GF-D8 (cell line): ENCODE measurements around the gene FXYD5.

Source experiments
- DNase-seq: peaks from one replicate; lab custom pipeline; 2025; lab: John Stamatoyannopoulos, UW

FXYD5 gene

DNA sequence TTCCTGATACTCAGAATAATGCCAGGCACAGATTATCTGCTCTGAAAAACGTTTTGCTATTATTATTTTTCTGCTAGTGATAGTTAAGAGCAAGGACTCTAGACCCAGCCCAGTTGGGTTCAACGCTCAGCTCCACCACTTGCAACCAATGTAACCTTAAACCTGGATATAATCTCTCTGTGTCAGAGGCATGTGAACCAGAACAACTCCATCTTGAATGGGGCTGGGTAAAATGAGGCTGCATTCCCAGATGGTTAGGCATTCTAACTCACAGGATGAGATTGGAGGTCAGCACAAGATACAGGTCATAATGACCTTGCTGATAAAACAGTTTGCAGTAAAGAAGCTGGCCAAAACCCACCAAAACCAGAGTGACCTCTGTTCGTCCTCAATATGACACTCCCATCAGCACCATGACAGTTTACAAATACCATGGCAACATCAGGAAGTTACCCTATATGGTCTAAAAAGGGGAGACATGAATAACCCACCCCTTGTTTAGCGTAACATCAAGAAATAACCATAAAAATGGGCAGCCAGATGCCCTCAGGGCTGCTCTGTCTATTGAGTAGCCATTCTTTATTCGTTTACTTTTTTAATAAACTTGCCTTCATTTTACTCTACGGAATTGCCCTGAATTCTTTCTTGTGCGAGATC, 60.4 kb downstream of the FXYD5 start:
- no peak for DNase-seq

DNA sequence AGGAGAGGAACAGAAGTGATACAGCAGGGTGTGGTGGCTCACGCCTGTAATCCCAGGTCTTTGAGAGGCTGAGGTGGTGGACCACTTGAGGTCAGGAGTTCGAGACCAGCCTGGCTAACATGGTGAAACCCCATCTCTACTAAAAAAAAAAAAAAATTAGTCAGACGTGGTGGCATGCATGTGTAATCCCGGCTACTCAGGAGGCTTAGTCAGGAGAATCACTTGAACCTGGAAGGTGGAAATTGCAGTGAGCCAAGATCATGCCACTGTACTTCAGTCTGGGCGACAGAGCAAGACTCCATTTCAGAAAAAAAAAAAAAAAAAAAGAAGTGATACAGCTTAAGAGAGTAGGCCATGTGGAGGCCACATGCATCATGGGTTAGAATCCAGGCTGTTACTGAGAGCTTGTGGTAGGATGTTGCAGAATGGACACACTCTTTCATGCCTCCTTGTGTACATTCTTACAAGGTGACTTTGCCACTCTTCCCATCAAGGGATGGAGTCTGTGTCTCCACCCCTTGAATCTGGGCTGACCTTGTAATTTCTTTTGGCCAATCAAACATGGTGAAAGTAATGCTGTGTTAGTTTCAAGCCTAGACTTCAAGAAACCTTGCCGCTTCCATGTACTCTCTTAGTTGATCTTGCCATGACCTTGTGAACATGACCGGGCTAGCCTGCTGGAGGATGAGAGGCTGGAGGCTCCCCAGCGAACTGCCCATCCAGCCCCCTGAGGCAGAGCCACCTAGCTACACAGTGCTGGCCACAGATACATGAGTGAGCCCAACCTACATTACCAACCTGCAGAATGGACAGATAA, 61.7 kb downstream of the FXYD5 start:
- no peak for DNase-seq

DNA sequence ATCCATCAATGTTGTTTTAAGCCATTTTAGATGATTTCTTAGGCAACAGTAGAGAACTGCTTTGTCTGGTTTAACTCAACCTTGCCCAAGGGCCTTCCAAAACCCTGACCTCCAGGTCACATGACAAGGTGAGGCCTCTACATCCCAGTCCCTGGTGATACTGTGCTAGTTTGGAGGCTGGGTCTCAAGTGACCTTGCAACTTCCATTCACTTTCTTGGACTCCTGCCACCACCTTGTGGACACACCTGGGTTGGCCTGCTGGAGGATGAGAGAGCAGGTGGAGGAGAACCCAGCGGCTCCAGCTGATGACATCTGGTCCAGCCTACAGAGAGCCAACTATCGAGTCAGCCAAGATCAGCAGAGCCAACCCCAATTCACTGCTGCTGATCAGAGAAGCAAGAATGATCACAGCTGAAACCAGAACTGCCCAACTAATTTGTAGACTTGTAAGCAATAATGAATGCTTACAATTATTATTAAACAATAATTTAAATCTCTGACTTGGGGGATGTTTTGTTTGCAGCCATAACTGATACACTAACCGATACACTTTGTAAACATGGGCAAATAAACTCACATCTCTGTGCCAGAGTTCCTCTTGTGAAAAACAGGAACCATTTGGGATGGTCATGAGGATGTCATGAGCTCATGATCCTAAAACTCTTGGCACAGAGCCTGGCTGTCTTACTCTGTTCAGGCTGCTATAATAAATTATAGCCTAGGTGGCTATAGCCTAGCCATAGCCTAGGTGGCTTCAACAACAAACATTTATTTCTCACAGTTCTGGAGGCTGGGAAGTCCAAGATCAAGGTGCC, 62.5 kb downstream of the FXYD5 start:
- peak; percentile 11 for DNase-seq

DNA sequence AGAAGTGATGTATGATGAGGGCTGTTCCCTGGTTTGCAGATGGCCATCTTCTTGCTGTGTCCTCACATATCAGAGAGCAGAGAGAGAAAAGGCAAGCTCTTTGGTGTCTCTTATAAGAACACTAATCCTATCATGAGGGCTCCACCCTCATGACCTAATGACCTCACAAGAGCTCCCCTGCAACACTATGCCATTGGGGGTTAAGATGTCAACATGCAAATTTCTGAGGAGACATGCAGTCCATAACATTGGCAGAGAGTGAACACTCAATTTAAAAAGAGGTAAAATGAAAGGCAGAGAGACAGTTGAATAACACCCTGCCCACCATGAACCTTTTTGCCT, 63.1 kb downstream of the FXYD5 start:
- no peak for DNase-seq

DNA sequence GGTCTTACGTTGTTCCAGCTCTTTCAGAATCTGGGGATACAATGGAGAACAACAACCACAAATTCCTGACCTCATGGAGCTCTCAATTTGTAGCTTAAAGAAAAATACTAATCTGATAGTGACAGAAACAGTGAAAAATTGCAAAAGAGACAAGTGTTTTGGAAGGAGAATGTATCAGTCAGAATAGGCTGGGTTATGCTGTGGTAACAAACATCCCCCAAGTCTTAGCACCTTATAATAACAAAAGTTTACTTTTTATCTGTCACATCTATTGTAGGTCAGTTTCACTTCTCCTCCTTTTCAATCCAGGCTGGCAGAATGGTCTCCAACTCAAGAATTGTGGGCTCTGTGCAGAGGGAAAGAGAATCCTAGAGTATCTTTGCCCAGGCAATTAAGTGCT, 64.5 kb downstream of the FXYD5 start:
- DNase-seq: no peak
